ENCODE data around the gene GHRHR. TPM values are rescaled to one million over a fixed set of nuclear protein-coding genes. Genes with fewer than 3 reads are reported as not detected.

Gene GHRHR
- total and polyA plus RNA-seq, 8 donors = 0.31 to 0.51 (median 0.48) TPM; not detected in 5

GRCh38 chr7:30973791-30974604, 10.2 kb downstream of the GHRHR start:
- Histone ChIP-seq H3K4me3 (no peak overlapping the region), H3K27ac (no peak overlapping the region), H3K9me3 (no peaks in the 10 kb centered on the region), H3K4me1 (no peaks in the 10 kb centered on the region), H3K36me3 (no peaks in the 10 kb centered on the region), H3K27me3 (no peaks in the 10 kb centered on the region)
- no peak for TF ChIP-seq CTCF (IDR thresholded peaks at IDR 0.05)
- intact Hi-C loops (cut with DNase I) = loop anchor here in 1 of 2 donors (10.0 kb wide), 1 partner anchor 169 kb away; no protein-coding TSS in a partner anchor
- ATAC-seq (no peak), DNase-seq (no peak)

DNA sequence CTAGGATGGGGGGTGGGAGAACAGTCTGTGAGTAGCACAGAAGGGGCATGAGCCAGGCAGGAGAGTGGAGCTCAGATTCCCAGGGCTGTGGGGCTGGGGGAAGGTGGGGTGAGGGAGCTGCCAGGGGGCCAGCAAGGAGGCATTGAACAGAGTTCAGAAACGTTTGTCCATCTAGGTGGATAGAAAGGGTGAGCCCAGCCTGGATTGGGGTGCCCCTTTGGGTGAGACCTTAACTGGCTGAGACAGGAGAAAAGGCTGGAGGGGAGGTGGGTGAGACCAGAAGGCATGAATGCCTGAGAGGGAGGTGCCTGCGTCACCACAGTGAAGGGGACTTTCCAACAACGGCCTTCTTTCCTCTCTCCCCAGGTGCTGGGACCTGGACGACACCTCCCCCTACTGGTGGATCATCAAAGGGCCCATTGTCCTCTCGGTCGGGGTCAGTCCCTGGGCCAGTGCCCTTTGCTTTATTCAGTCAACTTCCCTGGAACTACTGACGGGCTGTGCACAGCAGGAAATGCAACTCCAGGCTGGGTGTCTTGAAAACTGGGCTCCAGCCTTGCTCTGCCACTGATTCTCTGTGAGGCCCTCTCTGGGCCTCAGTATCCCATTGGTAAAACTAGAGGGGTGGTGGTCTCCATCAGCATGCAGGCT, 11.0 kb downstream of the GHRHR start:
- Histone ChIP-seq H3K27ac (no peak overlapping the region), H3K27me3 (no peaks in the 10 kb centered on the region), H3K9me3 (no peaks in the 10 kb centered on the region), H3K4me3 (no peak overlapping the region), H3K4me1 (no peaks in the 10 kb centered on the region), H3K36me3 (no peaks in the 10 kb centered on the region)
- peak; percentile 69 to 72 for TF ChIP-seq CTCF (IDR thresholded peaks at IDR 0.05)
- DNase-seq = peak in 2 of 4 donors; percentile 66
- peak; percentile 94 for ATAC-seq
- intact Hi-C loops (cut with DNase I) = loop anchor here in 1 of 2 donors (10.0 kb wide), 1 partner anchor 170 kb away; no protein-coding TSS in a partner anchor

- Histone ChIP-seq H3K36me3 (no peaks in the 10 kb centered on the region), H3K9me3 (no peaks in the 10 kb centered on the region), H3K4me1 (no peaks in the 10 kb centered on the region), H3K27ac (no peak overlapping the region), H3K27me3 (no peaks in the 10 kb centered on the region), H3K4me3 (no peak overlapping the region)
- TF ChIP-seq CTCF (IDR thresholded peaks at IDR 0.05) = no peak
- intact Hi-C loops (cut with DNase I) = loop anchor here in 1 of 2 donors (10.0 kb wide), 1 partner anchor 171 kb away; no protein-coding TSS in a partner anchor
- DNase-seq (no peak), ATAC-seq (no peak)
These were observed 11.6 kb downstream of the GHRHR start for GRCh38 chr7:30975256-30975899.

DNA sequence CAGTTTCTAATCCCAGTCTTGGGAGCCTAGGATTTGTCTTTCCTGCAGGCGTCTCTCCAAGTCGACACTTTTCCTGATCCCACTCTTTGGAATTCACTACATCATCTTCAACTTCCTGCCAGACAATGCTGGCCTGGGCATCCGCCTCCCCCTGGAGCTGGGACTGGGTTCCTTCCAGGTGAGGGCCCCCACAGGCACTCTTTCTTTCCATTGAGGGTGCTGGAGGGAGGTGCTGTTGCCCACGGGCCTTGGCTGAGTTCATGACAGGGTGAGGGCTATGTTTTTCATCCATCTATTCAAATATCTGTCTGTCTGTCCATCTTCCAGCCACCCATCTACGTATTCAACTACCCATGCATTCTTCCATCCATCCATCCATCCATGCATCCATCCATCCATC, 12.6 kb downstream of the GHRHR start:
- Histone ChIP-seq H3K36me3 (no peaks in the 10 kb centered on the region), H3K9me3 (no peaks in the 10 kb centered on the region), H3K27ac (no peak overlapping the region), H3K27me3 (no peaks in the 10 kb centered on the region), H3K4me3 (no peak overlapping the region), H3K4me1 (no peaks in the 10 kb centered on the region)
- ATAC-seq = no peak
- intact Hi-C loops (cut with DNase I) = loop anchor here in 1 of 2 donors (10.0 kb wide), 1 partner anchor 172 kb away; no protein-coding TSS in a partner anchor
- no peak for TF ChIP-seq CTCF (IDR thresholded peaks at IDR 0.05)
- no peak for DNase-seq
